Tibial artery (tissue), 4 donors: ENCODE results near the gene DLG1.

Experiments
- DNase-seq, 2 donors: peaks; one replicate each; pipeline ENCODE4 v3.0.0-alpha.2; 2019
- H3K27ac ChIP-seq, 2 donors: fragments of 200-600 bp; sonication (generic) in 1 of 2; 1 replicate in 1 of 2; 2 replicates in 1 of 2; pipeline ENCODE4 v1.5.1; 2018 to 2019; ENCODE audit warnings: mild to moderate bottlenecking in 1 of 2
- H3K27me3 ChIP-seq, 2 donors: fragments of 200-600 bp; sonication (generic) in 1 of 2; one replicate each; pipeline versions ENCODE4 v1.5.1 to v1.6.0; 2016 to 2019
- H3K36me3 ChIP-seq, 3 donors: fragments of 200-600 bp; sonication (generic) in 2 of 3; one replicate each; pipeline ENCODE4 v1.5.1; 2016 to 2019; ENCODE audit warnings: mild to moderate bottlenecking in 2 of 3
- H3K4me1 ChIP-seq, 4 donors: fragments of 200-600 bp; sonication (generic) in 2 of 4; 1 replicate in 3 of 4; 2 replicates in 1 of 4; pipeline ENCODE4 v1.5.1; 2016 to 2019
- H3K4me3 ChIP-seq, 2 donors: fragments of 200-600 bp; sonication (generic) in 1 of 2; 1 replicate in 1 of 2; 2 replicates in 1 of 2; pipeline ENCODE4 v1.5.1; 2018 to 2019; ENCODE audit warnings: mild to moderate bottlenecking in 2 of 2
- H3K9me3 ChIP-seq, 3 donors: fragments of 200-600 bp; sonication (generic) in 1 of 3; one replicate each; pipeline ENCODE4 v1.5.1; 2016 to 2019
- intact Hi-C: fragments of 100-400 bp; cut with DNase I; formaldehyde crosslinking; loops from one replicate; pipeline ENCODE4 v1.15.0; 2023; ENCODE audit warnings: low total_unique reads
- TF ChIP-seq, protein P1 (sequence below), 2 experiments: fragments of 200-600 bp in 1 of 2; fragments of 450-650 bp in 1 of 2; IDR thresholded peaks; one replicate each; pipeline ENCODE4 v1.5.1; 2017 to 2019; ENCODE audit warnings: antibody characterized with exemption in 2 of 2, mild to moderate bottlenecking in 1 of 2, moderate library complexity in 1 of 2

Gene DLG1

DNA sequence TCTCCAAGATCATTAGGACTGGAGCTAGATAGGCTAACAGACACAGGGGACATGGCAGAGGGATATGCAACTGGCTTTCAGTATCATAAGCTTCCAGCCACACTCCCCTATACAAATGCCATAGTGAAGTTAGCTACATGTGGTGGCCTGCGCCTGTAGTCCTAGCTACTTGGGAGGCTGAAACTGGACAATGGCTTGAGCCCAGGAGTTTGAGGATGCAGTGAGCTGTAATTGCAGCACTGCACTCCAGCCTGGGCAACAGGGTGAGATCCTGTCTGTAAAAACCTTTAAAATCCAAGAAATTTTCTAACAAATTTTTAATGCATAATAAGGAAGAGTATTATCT, 37.3 kb downstream of the DLG1 start:
- Histone ChIP-seq H3K4me1 (peaks cover 0 to 4% (median 0%) of the 10 kb centered on the region in 4 donors), H3K36me3 (no peaks in the 10 kb centered on the region), H3K9me3 (no peaks in the 10 kb centered on the region), H3K27me3 (no peaks in the 10 kb centered on the region), H3K4me3 (no peak overlapping the region), H3K27ac (no peak overlapping the region)
- TF ChIP-seq, protein P1, sequence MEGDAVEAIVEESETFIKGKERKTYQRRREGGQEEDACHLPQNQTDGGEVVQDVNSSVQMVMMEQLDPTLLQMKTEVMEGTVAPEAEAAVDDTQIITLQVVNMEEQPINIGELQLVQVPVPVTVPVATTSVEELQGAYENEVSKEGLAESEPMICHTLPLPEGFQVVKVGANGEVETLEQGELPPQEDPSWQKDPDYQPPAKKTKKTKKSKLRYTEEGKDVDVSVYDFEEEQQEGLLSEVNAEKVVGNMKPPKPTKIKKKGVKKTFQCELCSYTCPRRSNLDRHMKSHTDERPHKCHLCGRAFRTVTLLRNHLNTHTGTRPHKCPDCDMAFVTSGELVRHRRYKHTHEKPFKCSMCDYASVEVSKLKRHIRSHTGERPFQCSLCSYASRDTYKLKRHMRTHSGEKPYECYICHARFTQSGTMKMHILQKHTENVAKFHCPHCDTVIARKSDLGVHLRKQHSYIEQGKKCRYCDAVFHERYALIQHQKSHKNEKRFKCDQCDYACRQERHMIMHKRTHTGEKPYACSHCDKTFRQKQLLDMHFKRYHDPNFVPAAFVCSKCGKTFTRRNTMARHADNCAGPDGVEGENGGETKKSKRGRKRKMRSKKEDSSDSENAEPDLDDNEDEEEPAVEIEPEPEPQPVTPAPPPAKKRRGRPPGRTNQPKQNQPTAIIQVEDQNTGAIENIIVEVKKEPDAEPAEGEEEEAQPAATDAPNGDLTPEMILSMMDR (IDR thresholded peaks at IDR 0.05), result no peak
- DNase-seq, result no peak
- intact Hi-C loops, result no loop called here

DNA sequence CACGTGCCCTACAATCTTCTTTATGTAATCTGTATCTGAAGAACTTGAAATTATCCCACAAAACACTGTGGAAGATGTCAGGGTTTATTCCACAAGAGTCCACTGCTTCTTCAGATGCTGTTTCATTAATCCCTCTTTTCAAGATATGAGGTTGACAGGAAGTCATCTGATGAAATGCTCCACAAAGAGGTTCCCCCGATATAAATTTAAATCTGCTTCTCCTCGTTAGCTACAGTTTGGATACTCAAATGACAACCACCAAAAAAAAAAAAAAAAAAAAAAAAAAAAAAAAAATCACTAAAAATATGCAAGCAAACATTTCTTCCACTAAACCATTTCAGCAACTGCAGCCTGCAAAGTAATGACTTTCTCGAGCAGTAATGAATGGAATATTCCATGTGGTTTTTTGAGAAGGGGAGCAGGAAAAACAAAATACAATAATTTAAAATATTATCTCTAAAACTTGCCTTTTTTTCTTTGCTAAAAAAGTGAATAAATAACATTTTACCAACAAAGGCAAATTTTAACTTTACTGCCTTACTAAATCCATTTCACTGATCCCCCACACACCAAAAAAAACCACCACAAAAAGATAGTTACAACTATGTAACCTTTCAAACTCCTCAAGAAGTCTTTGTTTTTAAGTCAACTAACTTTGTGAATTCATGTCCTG, 37.8 kb downstream of the DLG1 start:
- H3K4me3 ChIP-seq, result no peak overlapping the region
- intact Hi-C loops, result no loop called here
- no peaks in the 10 kb centered on the region for H3K9me3 ChIP-seq
- TF ChIP-seq, protein P1 (IDR thresholded peaks at IDR 0.05), result no peak
- peaks cover 0 to 4% (median 0%) of the 10 kb centered on the region in 4 donors for H3K4me1 ChIP-seq
- no peaks in the 10 kb centered on the region for H3K27me3 ChIP-seq
- H3K36me3 ChIP-seq, result no peaks in the 10 kb centered on the region
- no peak for DNase-seq
- H3K27ac ChIP-seq, result no peak overlapping the region

DNA sequence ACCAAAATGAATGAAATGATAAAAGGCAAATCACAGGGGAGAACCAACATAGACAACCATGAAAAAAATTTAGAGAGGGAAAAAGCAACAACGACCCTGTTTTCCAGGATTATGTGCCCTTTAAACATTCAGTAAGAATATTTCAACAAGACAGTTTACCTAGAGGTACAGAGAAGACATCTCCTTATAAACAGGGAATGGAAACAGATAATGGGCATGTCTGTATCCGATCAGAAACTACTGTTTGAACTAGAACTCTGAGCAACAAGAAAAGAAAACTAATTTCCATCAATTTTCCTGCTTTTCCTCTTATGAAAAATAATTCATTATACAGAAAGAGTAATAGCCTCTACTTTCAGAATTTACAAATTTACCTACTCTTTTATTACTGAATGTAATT, 39.3 kb downstream of the DLG1 start:
- TF ChIP-seq, protein P1 (IDR thresholded peaks at IDR 0.05), result no peak
- H3K36me3 ChIP-seq, result no peaks in the 10 kb centered on the region
- no peak overlapping the region for H3K27ac ChIP-seq
- H3K4me3 ChIP-seq, result no peak overlapping the region
- intact Hi-C loops, result no loop called here
- H3K4me1 ChIP-seq, result peaks cover 0 to 4% (median 0%) of the 10 kb centered on the region in 4 donors
- DNase-seq, result no peak
- H3K9me3 ChIP-seq, result no peaks in the 10 kb centered on the region
- no peaks in the 10 kb centered on the region for H3K27me3 ChIP-seq

DNA sequence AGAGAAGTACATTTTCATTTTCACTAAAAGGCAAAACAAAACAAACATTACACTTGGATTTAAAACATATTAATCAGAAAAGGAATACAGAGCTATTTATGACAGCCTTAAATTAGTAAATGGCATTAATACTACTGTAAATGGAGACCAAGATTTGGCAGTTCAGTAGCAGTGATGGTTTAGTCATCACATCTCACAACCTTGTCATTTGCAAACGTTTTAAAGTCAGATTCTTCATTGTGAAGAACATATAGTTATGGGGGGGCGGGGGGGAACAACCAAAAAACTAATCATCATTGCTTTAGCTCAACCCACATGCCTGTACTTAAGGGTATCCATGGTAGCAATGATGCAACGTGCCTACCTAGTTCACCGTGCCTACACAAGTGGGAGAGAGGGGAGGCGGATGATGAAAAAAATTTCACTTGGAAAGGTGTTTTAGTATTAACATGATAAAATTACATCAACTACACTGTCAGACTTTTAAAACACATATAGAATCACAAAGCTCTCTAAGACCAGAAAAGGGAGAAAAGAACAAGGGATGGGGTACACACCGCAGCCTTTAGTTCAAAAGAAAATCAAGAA, 40.1 kb downstream of the DLG1 start:
- Histone ChIP-seq H3K4me3 (no peak overlapping the region), H3K36me3 (no peaks in the 10 kb centered on the region), H3K27me3 (no peaks in the 10 kb centered on the region), H3K9me3 (no peaks in the 10 kb centered on the region), H3K4me1 (peaks cover 0 to 4% (median 0%) of the 10 kb centered on the region in 4 donors), H3K27ac (no peak overlapping the region)
- TF ChIP-seq, protein P1 (IDR thresholded peaks at IDR 0.05), result no peak
- intact Hi-C loops, result no loop called here
- no peak for DNase-seq

DNA sequence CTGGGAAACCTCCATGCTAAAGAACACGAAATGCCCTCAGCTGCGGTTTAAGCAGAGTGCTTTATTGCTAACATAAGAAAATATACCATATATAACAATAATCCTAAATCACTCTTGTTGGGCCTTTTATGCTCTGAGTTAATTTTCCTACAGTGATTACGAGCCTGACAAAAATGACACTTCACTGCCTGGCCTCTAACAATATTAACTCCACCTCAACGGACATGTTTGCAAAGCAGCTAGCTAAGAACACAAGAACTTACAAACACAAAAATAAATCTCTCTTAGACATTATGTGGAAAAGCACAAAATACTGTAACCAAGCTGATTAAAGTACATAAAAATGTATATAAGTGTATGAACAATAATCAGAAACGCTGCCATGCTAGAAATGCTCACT, 40.7 kb downstream of the DLG1 start:
- Histone ChIP-seq H3K27me3 (no peaks in the 10 kb centered on the region), H3K4me3 (no peak overlapping the region), H3K9me3 (no peaks in the 10 kb centered on the region), H3K4me1 (peaks cover 0 to 4% (median 0%) of the 10 kb centered on the region in 4 donors), H3K27ac (no peak overlapping the region), H3K36me3 (no peaks in the 10 kb centered on the region)
- intact Hi-C loops, result loop anchor here (2.0 kb wide), 1 partner anchor 253 kb away; no protein-coding TSS in a partner anchor
- DNase-seq, result no peak
- TF ChIP-seq, protein P1 (IDR thresholded peaks at IDR 0.05), result no peak
